Superior temporal gyrus (tissue), 1 donor: Measurements from ENCODE around the gene ZNF521.

Source experiments
- DNase-seq: peaks from one replicate; pipeline ENCODE4 v3.0.0-alpha.2; 2016; ENCODE audit errors: extremely low spot score

The ZNF521 gene

DNA sequence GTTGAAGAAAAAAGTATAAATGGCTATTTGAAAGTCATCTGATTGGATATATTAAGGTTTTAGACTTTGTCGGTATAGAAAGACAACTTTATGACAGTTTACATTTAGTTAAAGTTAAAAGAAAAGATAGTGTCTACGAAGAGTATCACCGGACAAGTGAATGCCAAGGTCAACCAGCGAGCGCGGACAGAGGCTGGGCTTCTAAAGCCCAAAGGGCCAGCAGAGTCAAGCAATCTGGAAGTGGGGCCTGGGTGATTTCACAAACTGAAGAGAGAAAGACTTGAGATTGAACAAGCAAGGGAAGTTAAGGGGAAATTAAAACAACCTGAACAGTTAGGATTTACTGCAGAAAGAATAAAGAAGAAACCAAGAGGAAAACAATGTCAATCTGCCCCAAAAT is 16.3 kb downstream of the ZNF521 start:
- DNase-seq: no peak

- no peak for DNase-seq
Observed at GRCh38 chr18:25335062-25335461, 16.9 kb downstream of the ZNF521 start.

DNA sequence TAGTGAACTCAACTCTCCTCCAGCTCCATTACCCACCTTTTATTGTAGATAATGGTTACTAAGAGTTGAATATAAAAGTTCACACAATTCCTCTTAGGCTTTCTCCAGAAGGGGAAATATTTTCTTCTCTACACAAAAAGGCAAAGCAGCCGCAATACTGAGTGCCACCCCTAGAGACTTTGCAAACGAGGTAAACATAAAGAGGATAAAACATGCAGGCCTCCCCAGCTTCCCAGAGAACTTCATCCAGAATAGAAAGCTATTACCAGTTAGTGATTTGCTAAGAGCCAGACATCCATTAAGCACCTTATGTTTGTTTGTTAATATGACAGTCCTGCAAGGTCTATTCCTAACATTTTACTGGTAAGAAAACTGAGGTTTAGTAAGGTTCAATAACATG is 17.4 kb downstream of the ZNF521 start:
- DNase-seq: no peak

GRCh38 chr18:25332002-25332401 is 20.0 kb downstream of the ZNF521 start:
- DNase-seq: no peak

DNA sequence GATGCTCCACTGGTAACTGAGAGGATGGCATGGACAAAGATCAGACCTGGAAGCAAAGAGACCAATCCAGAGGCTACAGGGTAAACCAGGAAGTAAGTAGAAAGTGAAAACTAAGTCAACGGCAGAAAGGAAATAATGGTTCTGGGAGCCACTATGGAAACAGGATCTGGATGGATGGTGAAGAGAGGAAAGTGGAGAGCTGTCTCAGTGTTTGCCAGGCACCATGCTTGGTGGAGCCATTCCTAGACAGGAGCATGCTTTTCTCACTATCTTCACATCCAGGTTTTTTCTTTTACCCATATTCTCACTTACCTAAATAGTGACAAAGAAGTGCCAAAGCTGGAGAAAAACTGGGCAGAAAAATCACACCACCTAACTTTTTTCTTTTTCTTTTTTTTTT is 22.2 kb downstream of the ZNF521 start:
- DNase-seq: no peak

DNA sequence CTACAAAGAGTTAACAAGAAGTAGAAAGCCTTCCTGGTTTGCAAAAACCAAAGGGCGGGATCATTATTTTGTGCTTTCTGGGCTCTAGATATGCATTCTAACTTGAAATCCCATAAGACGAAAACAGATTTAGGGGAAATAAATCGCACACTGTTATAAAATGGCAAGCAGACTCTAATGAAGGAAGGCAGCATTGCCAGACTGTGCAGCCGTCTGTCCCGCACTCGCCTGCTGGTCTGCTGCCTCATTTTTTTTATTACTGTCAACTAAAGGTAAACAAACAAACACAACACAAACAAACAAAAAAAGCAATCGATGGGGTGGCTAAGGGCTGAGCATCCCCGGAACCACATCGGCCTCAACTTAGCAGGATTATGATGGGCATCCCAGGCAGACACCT is 24.4 kb downstream of the ZNF521 start:
- no peak for DNase-seq

GRCh38 chr18:25326361-25326952 is 25.5 kb downstream of the ZNF521 start:
- DNase-seq: no peak

DNA sequence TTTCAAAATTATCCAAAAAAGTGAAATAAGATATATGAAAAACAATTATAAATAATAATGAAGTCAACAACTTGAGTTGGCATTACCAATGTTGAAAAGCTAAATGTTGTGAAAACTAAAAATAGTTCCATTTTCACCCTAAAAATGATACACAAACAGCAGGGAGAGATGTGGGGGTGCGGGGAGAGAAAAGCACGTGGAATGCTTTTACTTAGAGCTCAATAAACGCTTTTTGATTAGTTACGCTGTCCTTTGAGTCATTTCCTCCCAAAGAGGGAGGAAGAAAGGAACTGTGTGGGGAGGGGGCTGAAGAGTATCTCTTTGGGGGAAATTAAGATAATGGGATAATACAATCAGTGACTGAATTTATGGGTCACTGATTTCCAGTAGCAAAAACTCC is 29.2 kb downstream of the ZNF521 start:
- DNase-seq: no peak

- no peak for DNase-seq
Observed at GRCh38 chr18:25316381-25317018, 35.5 kb downstream of the ZNF521 start.

DNA sequence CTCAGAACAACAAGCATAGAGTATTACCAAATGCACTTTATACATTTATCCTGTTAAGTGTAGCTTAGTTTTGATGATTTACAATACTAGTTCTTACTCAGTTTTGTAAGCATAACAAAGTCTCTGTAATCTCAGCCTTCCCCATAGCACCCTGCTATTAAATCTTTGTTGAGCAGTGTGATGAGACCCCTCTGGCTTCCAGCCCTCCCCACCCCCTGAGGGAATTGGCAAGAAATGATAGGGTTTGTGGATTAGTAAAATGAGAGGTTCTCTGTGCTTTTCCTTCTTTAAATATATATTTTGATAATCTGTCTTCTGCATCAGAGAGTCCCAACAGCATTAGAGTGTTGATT is 37.2 kb downstream of the ZNF521 start:
- DNase-seq: no peak

GRCh38 chr18:25314151-25314837 is 37.7 kb downstream of the ZNF521 start:
- DNase-seq: no peak

DNA sequence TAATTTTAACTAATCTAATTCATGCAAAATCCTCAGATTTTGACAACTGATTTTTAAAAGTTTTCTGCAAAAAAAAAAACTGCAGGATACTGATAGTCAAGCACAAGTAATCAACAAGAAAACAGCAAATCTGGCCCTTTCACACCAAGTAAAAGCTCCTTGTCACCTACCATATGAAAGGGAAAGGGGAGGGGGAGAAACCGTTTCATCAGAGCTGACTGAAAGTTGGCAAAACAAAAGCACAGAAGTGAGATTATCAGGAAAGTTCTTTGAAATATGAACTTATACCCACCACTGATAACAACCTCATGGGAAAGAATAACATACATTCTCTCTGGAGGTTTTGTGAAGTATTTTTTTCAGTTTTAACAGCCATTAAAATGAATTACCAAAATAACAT is 38.7 kb downstream of the ZNF521 start:
- DNase-seq: no peak

GRCh38 chr18:25310045-25310444 is 41.9 kb downstream of the ZNF521 start:
- DNase-seq: peak; percentile 19

- DNase-seq: no peak
Observed at GRCh38 chr18:25308381-25308780, 43.6 kb downstream of the ZNF521 start.

GRCh38 chr18:25307192-25307591 is 44.8 kb downstream of the ZNF521 start:
- DNase-seq: no peak

DNA sequence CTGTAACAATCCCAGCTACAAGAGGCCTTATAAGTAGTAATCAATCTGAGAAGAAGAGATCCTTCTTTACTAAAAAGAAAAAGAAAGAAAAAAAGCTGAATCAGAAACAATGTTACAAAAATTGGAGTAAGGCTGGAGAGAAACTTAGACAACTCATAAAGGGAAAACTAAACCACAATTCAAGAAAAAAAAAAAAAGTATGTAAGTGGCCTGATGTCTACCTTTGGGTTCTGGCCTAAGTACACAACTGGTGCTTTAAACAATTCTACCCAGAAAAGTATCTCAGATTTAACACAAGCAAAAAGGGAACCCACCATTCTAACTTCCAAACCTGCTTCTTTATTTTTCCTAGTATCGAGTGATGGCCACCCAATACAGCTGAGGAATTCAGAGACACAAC is 45.3 kb downstream of the ZNF521 start:
- DNase-seq: no peak

GRCh38 chr18:25305584-25305983 is 46.4 kb downstream of the ZNF521 start:
- DNase-seq: no peak

- DNase-seq: no peak
Observed at GRCh38 chr18:25300492-25300891, 51.5 kb downstream of the ZNF521 start.

DNA sequence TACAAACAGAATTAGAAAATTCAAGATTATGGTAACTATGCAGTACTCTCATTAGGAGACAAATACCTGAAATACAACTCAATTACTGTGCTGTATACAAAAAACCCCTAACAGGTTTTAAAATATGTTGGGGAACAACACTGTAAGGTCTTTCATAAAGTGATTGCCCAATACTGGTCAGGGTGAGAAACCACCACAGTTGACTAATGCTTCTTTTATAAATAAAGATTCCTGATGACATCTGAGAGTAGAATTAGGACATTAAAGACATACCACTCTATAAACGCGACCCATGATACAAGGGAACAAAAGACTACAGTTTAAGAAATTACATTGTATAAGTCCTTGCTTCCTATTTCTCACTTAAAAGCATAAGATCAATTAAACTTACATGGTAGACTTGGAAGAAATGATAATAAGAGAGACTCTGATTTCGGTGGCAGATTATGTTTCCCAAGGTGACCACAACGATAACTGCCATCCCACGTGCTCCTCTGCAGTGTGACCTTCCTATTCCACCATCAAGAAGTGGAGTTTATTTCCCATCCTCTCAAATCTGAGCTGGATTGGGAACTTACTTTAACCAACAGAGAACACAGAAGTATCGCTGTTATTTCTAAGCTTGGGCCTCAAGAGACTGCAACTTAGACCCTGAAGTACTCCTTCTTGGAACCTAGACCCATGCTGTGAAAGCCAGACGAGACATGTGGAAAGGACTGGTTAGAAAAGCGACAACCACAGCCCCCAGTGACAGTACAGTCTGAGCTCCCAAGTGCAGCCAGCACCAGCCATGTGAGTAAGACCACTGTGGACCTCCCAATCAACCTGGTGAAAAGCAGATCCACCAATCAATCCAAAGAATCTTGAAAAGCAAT is 52.3 kb downstream of the ZNF521 start:
- DNase-seq: no peak

- no peak for DNase-seq
Observed at GRCh38 chr18:25298853-25299274, 53.1 kb downstream of the ZNF521 start.

GRCh38 chr18:25295624-25296138 is 56.3 kb downstream of the ZNF521 start:
- DNase-seq: no peak

DNA sequence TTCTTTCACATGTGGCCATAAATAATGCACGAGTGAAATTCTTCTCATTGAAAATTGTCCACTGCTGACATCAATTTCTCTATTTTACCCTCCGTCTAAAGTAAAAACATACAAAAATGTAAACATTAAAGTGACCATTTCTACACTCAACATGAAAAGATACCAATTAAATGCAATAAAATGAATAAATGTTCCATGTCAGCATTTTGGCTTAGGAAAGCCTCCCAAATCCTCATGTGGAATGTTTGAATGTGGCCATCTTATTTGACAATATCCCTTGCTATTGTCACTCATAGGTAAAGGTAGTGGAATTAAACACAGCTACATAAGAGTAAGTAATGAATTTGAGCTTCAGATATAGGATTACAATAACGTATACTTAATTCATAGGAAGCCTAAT is 60.8 kb downstream of the ZNF521 start:
- no peak for DNase-seq
